AG04450 (cell line): ENCODE measurements around the gene PTPRG. TPM values are rescaled to one million over a fixed set of nuclear protein-coding genes. Genes with fewer than 3 reads are reported as not detected.

Experiments used
- CTCF ChIA-PET: fragments of 300-600, 350-600 bp; formaldehyde crosslinking; extraction: SDS; loops from one replicate; lab custom pipeline; 2022; ENCODE audit warnings: antibody characterized with exemption, inconsistent platforms; lab: Charles Lee
- POLR2A ChIA-PET: fragments of 350-600 bp; formaldehyde crosslinking; extraction: SDS; loops from one replicate; lab custom pipeline; 2021; ENCODE audit warnings: antibody characterized with exemption, inconsistent platforms; lab: Yijun Ruan, JAX
- DNase-seq: peaks from one replicate; pipeline ENCODE4 v3.0.0-alpha.2; 2011; ENCODE audit warnings: low read depth, low spot score
- H3K27ac ChIP-seq: one replicate; pipeline ENCODE4 v1.5.1; 2012; ENCODE audit warnings: low read depth, low read length, control low read depth
- H3K27me3 ChIP-seq: one replicate; pipeline ENCODE4 v1.6.0; 2012; ENCODE audit warnings: low read length; ENCODE audit not compliant: control insufficient read depth, insufficient read depth
- H3K4me3 ChIP-seq: 2 replicates; pipeline ENCODE4 v1.5.1; 2011; ENCODE audit warnings: mild to moderate bottlenecking, low read depth, low read length, control low read depth
- H3K9me3 ChIP-seq: 2 replicates; pipeline ENCODE4 v1.5.1; 2012; ENCODE audit warnings: low read length; ENCODE audit not compliant: control insufficient read depth, insufficient read depth
- polyA plus RNA-seq: library from polyadenylated mRNA; depleted of rRNA; stranded (reverse); fragments of >200 nt; gene quantifications from 2 replicates; pipeline ENCODE4 v1.2.3, GENCODE V29; 2011
- TF ChIP-seq, protein P1 (sequence below): IDR thresholded peaks from 2 replicates; pipeline ENCODE4 v1.5.1; 2011; ENCODE audit warnings: low read depth, low read length, control low read depth, inconsistent platforms

The PTPRG gene
- polyA plus RNA-seq, 1 experiment, result 26.5 TPM

DNA sequence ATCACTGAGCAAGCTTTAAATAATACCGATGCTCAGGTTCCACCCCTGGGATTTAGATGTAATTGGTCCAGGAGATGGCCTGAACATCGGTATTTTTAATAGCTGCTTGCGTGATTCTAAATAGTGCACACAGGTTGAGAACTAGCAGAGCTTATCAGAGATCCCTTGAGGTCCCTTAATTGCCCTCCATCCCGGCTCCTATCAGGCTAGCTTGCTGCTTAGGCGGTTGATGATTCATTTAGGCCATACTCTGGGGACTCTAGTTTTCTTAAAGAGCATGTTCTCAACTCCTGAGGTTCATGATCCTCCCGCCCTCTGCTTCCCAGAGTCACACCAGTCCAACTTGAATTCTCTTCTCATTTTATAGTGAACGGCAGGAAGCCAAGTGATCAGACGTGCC is 531.7 kb downstream of the PTPRG start:
- TF ChIP-seq, protein P1, sequence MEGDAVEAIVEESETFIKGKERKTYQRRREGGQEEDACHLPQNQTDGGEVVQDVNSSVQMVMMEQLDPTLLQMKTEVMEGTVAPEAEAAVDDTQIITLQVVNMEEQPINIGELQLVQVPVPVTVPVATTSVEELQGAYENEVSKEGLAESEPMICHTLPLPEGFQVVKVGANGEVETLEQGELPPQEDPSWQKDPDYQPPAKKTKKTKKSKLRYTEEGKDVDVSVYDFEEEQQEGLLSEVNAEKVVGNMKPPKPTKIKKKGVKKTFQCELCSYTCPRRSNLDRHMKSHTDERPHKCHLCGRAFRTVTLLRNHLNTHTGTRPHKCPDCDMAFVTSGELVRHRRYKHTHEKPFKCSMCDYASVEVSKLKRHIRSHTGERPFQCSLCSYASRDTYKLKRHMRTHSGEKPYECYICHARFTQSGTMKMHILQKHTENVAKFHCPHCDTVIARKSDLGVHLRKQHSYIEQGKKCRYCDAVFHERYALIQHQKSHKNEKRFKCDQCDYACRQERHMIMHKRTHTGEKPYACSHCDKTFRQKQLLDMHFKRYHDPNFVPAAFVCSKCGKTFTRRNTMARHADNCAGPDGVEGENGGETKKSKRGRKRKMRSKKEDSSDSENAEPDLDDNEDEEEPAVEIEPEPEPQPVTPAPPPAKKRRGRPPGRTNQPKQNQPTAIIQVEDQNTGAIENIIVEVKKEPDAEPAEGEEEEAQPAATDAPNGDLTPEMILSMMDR, result no peak
- DNase-seq, result no peak
- ChIA-PET POLR2A (no interaction called here), CTCF (interaction anchor here (0.6 kb wide), 1 partner anchor 238 kb away, joined by 3 read pairs; no protein-coding TSS in a partner anchor)
- Histone ChIP-seq H3K9me3 (no peaks in the 10 kb centered on the region), H3K27me3 (no peaks in the 10 kb centered on the region), H3K4me3 (no peak overlapping the region), H3K27ac (no peak overlapping the region)

- Histone ChIP-seq H3K27ac (no peak overlapping the region), H3K9me3 (no peaks in the 10 kb centered on the region), H3K4me3 (no peak overlapping the region), H3K27me3 (no peaks in the 10 kb centered on the region)
- no peak for DNase-seq
- TF ChIP-seq, protein P1, result no peak
- CTCF ChIA-PET, result no interaction called here
- POLR2A ChIA-PET, result no interaction called here
These were observed 533.1 kb downstream of the PTPRG start for GRCh38 chr3:62094461-62094860.

DNA sequence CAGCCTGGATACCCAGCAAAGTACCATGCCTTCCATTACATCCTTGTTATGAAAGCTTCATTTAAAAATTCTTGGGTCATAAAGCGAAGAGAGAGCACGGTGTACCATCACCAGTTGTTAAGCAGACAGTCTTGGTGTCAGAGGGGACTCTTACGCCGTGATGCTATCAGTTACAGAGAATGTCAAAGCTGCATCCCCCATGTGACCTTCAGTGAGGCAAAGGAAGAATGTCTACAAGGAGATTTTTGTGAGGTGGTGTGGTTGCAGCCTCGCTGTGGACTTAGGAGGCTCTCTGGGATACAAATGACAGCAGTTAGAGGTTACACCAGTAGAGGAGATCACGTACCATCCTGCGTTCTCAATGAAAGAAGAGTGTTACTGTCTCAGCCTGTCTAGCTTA is 533.7 kb downstream of the PTPRG start:
- H3K27ac ChIP-seq, result no peak overlapping the region
- TF ChIP-seq, protein P1, result no peak

GRCh38 chr3:62095756-62096155 is 534.4 kb downstream of the PTPRG start:
- TF ChIP-seq, protein P1, result no peak
- DNase-seq, result no peak

More for the DNA sequence above, 533.7 kb downstream of the PTPRG start:
- no peak for DNase-seq
- Histone ChIP-seq H3K9me3 (no peaks in the 10 kb centered on the region), H3K27me3 (no peaks in the 10 kb centered on the region), H3K4me3 (no peak overlapping the region)
- ChIA-PET POLR2A (no interaction called here), CTCF (no interaction called here)

DNA sequence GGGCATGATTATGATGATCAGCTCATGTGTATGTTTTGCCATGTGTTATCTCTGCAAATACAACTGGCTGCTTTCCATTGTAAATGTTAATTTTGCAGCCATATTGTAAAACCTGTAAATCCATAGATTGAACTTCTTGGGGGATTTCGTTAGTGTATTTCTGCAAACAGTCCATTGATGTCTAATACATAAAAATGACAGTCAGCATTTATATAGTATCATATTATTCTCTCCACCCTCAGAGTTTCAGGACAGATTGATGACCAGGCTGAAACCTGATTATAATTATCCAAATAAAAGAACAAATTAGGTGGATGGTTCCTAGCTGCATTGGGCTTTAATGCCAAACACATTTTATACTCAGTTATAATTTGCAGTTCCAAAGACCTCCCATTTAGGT is 535.1 kb downstream of the PTPRG start:
- Histone ChIP-seq H3K4me3 (no peak overlapping the region), H3K9me3 (no peaks in the 10 kb centered on the region), H3K27ac (no peak overlapping the region), H3K27me3 (no peaks in the 10 kb centered on the region)
- ChIA-PET POLR2A (no interaction called here), CTCF (interaction anchor here (0.8 to 1.2 kb wide), 2 partner anchors 13 to 34 kb away, joined by 4 to 5 read pairs; no protein-coding TSS in a partner anchor)
- DNase-seq, result no peak
- TF ChIP-seq, protein P1, result no peak

More at GRCh38 chr3:62095756-62096155, 534.4 kb downstream of the PTPRG start:
- no peak overlapping the region for H3K4me3 ChIP-seq
- H3K27ac ChIP-seq, result no peak overlapping the region
- no peaks in the 10 kb centered on the region for H3K9me3 ChIP-seq
- CTCF ChIA-PET, result interaction anchor here (0.8 to 1.2 kb wide), 2 partner anchors 13 to 34 kb away, joined by 4 to 5 read pairs; no protein-coding TSS in a partner anchor
- POLR2A ChIA-PET, result no interaction called here
- no peaks in the 10 kb centered on the region for H3K27me3 ChIP-seq
